OCI-LY1 (cell line): ENCODE measurements around the gene MAPRE3.

Experiments
- CTCF ChIP-seq: fragments of 200-600 bp; sonication (generic), shearing (Covaris generic); IDR thresholded peaks from 2 replicates; pipeline ENCODE4 v1.5.1; 2017; ENCODE audit warnings: mild to moderate bottlenecking, antibody characterized with exemption, low read length, moderate library complexity, mixed read lengths
- EZH2 ChIP-seq: fragments of 200-600 bp; sonication (generic), shearing (Covaris generic); IDR thresholded peaks from 2 replicates; pipeline ENCODE4 v1.8.0; 2017; ENCODE audit warnings: borderline replicate concordance, mixed run types, mild to moderate bottlenecking, antibody characterized with exemption, low read length, moderate library complexity, mixed read lengths

GRCh38 chr2:26977012-26977411, 6.6 kb downstream of the MAPRE3 start:
- TF ChIP-seq CTCF: no peak
- TF ChIP-seq EZH2: no peak
